Astrocyte of the cerebellum (primary cell): ENCODE data around the gene ATP5F1B.

Experiments
- DNase-seq: peaks from one replicate; pipeline ENCODE4 v3.0.0-alpha.2; 2011; ENCODE audit warnings: low read depth
- H3K4me3 ChIP-seq: 2 replicates; pipeline ENCODE4 v1.5.1; 2011; ENCODE audit warnings: mild to moderate bottlenecking, low read depth, low read length, moderate library complexity
- in situ Hi-C: cut with HindIII; loops from 2 replicates; pipeline ENCODE4 v1.10.0; 2017; ENCODE audit warnings: low sequenced_read_pairs
- TF ChIP-seq, protein P1 (sequence below): IDR thresholded peaks from 2 replicates; pipeline ENCODE4 v1.5.1; 2012; ENCODE audit warnings: low read length, low read depth, moderate library complexity, mild to moderate bottlenecking; ENCODE audit errors: missing control alignments

The ATP5F1B gene

DNA sequence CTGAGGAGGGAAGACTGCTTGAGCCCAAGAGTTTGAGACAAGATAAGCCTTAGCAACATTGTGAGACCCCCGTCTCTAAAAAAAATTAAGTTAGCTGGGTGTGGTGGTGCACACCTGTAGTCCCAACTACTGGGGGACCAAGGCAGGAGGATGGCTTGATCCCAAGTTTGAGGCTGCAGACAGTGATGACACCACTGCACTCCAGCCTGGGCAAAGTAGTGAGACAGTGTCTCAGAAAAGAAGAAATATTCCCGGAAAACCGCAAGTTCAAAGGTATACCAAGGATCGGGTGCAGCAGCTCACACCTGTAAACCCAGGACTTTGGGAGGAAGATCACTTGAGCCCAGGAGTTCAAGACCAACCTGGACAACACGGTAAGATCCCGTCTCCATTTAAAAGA is 36.5 kb upstream of the ATP5F1B start:
- TF ChIP-seq, protein P1, sequence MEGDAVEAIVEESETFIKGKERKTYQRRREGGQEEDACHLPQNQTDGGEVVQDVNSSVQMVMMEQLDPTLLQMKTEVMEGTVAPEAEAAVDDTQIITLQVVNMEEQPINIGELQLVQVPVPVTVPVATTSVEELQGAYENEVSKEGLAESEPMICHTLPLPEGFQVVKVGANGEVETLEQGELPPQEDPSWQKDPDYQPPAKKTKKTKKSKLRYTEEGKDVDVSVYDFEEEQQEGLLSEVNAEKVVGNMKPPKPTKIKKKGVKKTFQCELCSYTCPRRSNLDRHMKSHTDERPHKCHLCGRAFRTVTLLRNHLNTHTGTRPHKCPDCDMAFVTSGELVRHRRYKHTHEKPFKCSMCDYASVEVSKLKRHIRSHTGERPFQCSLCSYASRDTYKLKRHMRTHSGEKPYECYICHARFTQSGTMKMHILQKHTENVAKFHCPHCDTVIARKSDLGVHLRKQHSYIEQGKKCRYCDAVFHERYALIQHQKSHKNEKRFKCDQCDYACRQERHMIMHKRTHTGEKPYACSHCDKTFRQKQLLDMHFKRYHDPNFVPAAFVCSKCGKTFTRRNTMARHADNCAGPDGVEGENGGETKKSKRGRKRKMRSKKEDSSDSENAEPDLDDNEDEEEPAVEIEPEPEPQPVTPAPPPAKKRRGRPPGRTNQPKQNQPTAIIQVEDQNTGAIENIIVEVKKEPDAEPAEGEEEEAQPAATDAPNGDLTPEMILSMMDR, result no peak
- no peak for DNase-seq
- in situ Hi-C loops, result no loop called here
- H3K4me3 ChIP-seq, result no peak overlapping the region

DNA sequence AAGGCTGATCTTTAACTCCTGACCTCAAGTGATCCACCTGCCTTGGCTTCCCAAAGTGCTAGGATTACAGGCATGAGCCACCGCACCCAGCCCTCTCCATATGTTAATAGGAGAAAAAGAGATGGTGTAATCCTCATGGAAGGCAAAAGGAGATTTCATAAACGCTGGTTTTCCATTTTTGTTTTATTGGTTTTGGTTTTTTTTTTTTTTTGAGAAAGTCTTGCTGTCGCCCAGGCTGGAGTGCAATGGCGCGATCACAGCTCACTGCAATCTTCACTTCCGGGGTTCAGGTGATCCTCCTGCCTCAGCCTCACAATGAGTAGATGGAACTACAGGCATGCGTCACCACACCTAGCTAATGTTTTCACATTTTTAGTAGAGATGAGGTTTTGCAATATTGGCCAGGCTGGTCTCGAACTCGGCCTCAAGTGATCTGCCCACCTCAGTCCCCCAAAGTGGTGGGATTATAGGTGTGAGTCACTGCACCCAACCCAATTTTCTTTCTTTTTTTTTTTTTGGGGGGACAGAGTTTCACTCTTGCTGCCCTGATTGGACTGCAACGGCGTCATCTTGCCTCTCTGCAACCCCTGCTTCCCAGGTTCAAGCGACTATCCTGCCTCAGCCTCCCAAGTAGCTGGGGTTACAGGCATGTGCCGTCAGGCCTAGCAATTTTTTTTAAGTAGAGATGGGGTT is 34.2 kb upstream of the ATP5F1B start:
- no peak for DNase-seq
- H3K4me3 ChIP-seq, result no peak overlapping the region
- TF ChIP-seq, protein P1, result no peak
- in situ Hi-C loops, result no loop called here

DNA sequence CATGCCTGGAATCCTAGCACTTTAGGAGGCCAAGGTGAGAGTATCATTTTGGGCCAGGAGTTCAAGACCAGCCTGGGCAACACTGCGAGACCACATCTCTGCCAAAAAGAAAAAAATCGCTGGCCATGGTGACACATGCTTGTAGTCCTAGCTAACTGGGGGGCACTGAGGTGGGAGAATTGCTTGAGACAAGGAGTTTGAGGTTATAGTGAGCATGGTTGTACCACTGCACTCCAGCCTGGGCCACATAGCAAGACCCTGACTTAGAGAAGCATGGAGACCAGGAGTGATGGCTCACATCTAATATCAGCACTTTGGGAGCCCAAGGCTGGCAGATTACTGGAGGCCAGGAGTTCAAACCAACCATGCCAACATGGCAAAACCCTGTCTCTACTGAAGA is 33.1 kb upstream of the ATP5F1B start:
- H3K4me3 ChIP-seq, result no peak overlapping the region
- in situ Hi-C loops, result no loop called here
- TF ChIP-seq, protein P1, result no peak
- no peak for DNase-seq

DNA sequence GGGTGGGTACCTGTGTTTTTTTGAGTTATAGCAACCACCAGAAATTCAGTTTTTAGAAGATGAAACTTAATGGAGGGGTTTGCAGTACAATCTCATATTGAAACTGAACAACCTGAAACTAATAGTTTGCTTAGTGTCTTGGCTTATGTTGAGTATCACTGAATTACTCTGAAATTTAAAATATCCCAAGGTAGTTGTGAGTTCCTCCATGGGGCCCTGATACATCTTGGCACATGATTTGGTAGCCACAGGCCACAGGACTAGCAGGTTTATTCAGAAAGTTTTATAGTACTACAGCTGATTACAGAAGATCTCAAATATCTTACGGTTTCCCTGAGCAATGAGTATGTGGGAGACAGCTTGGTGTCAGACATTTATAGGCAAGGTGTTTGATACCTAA is 31.9 kb upstream of the ATP5F1B start:
- no peak overlapping the region for H3K4me3 ChIP-seq
- in situ Hi-C loops, result no loop called here
- no peak for DNase-seq
- TF ChIP-seq, protein P1, result no peak

DNA sequence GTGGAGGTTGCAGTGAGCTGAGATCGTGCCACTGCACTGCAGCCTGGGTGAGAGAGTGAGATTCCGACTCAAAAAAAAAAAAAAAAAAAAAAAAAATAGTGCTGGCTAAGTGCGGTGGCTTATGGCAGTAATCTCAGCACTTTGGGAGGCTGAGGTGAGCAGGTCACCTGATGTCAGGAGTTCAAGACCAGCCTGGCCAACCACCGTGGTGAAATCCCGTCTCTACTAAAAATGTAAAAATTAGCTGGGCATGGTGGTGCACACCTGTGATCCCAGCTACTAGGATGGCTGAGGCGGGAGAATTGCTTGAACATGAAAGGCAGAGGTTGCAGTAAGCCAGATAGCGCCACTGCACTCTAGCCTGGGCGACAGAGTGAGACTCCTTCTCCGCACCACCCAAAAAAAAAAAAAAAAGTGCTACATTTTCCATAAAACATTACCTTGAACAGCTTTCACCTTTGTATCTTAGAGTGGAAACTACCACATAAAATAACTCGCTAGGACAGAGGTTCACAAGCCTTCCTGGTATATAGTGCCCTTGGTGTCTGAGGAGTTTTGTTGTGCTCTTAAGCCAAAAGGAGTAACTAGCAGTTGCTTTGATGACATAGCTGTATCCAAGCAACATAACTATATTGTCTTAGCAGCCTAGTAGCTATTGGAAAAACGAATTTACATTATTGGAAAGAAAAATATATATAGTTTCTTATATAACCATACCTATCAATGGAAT is 31.2 kb upstream of the ATP5F1B start:
- TF ChIP-seq, protein P1, result no peak
- no peak for DNase-seq
- H3K4me3 ChIP-seq, result no peak overlapping the region
- in situ Hi-C loops, result no loop called here

DNA sequence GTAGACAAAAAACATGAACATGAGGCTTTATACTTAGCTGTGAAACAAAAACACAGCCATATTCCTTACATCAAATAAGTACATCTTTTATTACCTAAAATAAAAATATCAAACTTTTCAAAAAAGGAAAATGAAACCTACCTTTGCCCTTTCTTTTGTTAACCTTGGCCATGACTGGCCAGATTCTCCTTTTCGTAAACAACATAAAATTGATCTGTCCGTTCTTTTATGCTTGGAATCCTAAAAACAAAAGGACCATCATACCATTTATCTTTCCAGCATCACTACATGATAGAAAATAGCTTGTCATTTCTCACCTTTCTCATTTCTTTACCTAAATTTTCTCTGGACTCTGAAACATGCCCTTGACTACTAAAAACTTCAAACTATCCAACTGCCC is 25.8 kb upstream of the ATP5F1B start:
- DNase-seq, result no peak
- in situ Hi-C loops, result no loop called here
- TF ChIP-seq, protein P1, result no peak
- H3K4me3 ChIP-seq, result no peak overlapping the region
